ENCODE data around the gene SETD1B.

The SETD1B gene

GRCh38 chr12:121783766-121784165, 20.0 kb upstream of the SETD1B start:
- H3K36me3 ChIP-seq = peaks cover 9% of the 10 kb centered on the region; the same call in 1 of the 2 replicates
- H3K4me1 ChIP-seq = peaks cover 3% of the 10 kb centered on the region
- H3K27me3 ChIP-seq = no peaks in the 10 kb centered on the region
- no peaks in the 10 kb centered on the region for H3K9me3 ChIP-seq
- TF ChIP-seq CTCF (IDR thresholded peaks at IDR 0.05; ENCODE audit: low read depth, low read length) = no peak
- DNase-seq = no peak
- H3K4me3 ChIP-seq (ENCODE audit: low read depth, low read length) = no peak overlapping the region

GRCh38 chr12:121784460-121784859, 19.3 kb upstream of the SETD1B start:
- H3K9me3 ChIP-seq = no peaks in the 10 kb centered on the region
- peaks cover 7% of the 10 kb centered on the region; the same call in 1 of the 2 replicates for H3K36me3 ChIP-seq
- peaks cover 3% of the 10 kb centered on the region for H3K4me1 ChIP-seq
- no peak for DNase-seq
- H3K4me3 ChIP-seq (ENCODE audit: low read depth, low read length) = no peak overlapping the region
- no peaks in the 10 kb centered on the region for H3K27me3 ChIP-seq
- no peak for TF ChIP-seq CTCF (IDR thresholded peaks at IDR 0.05; ENCODE audit: low read depth, low read length)

- no peak for TF ChIP-seq CTCF (IDR thresholded peaks at IDR 0.05; ENCODE audit: low read depth, low read length)
- no peak for DNase-seq
- Histone ChIP-seq H3K4me3 (ENCODE audit: low read depth, low read length) (no peak overlapping the region), H3K4me1 (peaks cover 3% of the 10 kb centered on the region), H3K27me3 (no peaks in the 10 kb centered on the region), H3K9me3 (no peaks in the 10 kb centered on the region), H3K36me3 (no peaks in the 10 kb centered on the region)
Observed at GRCh38 chr12:121786440-121786825, 17.4 kb upstream of the SETD1B start.

GRCh38 chr12:121787063-121788025, 16.5 kb upstream of the SETD1B start:
- Histone ChIP-seq H3K9me3 (no peaks in the 10 kb centered on the region), H3K4me3 (ENCODE audit: low read depth, low read length) (no peak overlapping the region), H3K27me3 (no peaks in the 10 kb centered on the region), H3K36me3 (no peaks in the 10 kb centered on the region), H3K4me1 (peaks cover 3% of the 10 kb centered on the region)
- TF ChIP-seq CTCF (IDR thresholded peaks at IDR 0.05; ENCODE audit: low read depth, low read length) = no peak
- no peak for DNase-seq

GRCh38 chr12:121788176-121788818, 15.5 kb upstream of the SETD1B start:
- Histone ChIP-seq H3K4me3 (ENCODE audit: low read depth, low read length) (no peak overlapping the region), H3K4me1 (no peaks in the 10 kb centered on the region), H3K36me3 (no peaks in the 10 kb centered on the region), H3K9me3 (no peaks in the 10 kb centered on the region), H3K27me3 (no peaks in the 10 kb centered on the region)
- DNase-seq = no peak
- no peak for TF ChIP-seq CTCF (IDR thresholded peaks at IDR 0.05; ENCODE audit: low read depth, low read length)

Measured in BE2C (cell line).